Heart left ventricle (tissue), 13 donors: ENCODE measurements around the gene NFKB2.

ENCODE experiments used
- POLR2A ChIP-seq, 2 donors: fragments of 450-650 bp; IDR thresholded peaks; one replicate each; pipeline ENCODE4 v1.6.1; 2017; ENCODE audit warnings: antibody characterized with exemption in 2 of 2, mild to moderate bottlenecking in 2 of 2, moderate library complexity in 2 of 2
- TF ChIP-seq, protein P1 (sequence below), 12 donors: fragments of 200-600 bp; sonication (generic) in 4 of 12; IDR thresholded peaks; one replicate each; pipeline versions ENCODE4 v1.5.0 to v1.8.0; 2018 to 2022; ENCODE audit warnings: antibody characterized with exemption in 12 of 12, mild to moderate bottlenecking in 5 of 12
- donor health status: ischemic (EF 13 %, LVEDD 7.1; RV severe dilation, severe dysfunction).
- donor health status: DM: no; HTN: yes; CAD: no.
- donor health status: DM: no; HTN: no; CAD: no.
- donor health status: ischemic (EF 25% LVEDD 6.9; RV normal size, moderate dysfunction).
- donor health status: ischemic (EF 25% LVEDD 5.7; RV mildly dilated, moderate dysfunction).
- donor health status: ischemic (EF 35%, LVEDD 5.7; RV mildly dilated, moderate dysfunction).
- donor health status: nonischemic (EF 11% LVEDD 7.7; RV severe dilation, severe dysfunction).
- donor health status: DM: yes; HTN: yes; CAD: no.
- donor health status: PGD.
- donor health status: ischemic (EF 29% LVEDD 5.4; RV normal size, mild dysfunction).
- donor health status: nonischemic (EF 23%, LVEDD 6.1; RV moderate dilation, normal function).

DNA sequence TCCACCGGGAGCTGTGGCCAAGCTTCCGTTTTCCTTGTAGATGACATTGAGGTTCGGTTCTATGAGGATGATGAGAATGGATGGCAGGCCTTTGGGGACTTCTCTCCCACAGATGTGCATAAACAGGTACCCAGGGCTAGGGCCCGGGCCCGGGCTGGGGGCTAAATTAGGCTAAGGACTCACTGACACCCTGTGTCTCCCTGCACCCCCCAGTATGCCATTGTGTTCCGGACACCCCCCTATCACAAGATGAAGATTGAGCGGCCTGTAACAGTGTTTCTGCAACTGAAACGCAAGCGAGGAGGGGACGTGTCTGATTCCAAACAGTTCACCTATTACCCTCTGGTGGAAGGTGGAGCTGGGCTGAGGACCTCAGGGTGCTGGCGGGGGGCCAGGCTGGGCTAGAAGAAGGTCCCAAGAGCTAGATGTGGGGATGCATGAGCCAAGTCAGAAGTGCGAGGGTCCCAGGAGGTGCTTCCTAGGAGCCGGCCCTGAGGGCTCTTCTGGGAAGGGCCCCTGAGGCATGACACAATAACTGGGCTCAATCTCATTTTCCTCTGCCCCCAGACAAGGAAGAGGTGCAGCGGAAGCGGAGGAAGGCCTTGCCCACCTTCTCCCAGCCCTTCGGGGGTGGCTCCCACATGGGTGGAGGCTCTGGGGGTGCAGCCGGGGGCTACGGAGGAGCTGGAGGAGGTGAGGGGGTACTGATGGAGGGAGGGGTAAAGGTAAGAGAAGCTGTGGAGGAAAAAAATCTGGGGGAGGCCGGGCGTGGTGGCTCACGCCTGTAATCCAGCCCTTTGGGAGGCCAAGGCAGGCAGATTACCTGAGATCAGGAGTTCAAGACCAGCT, 2.9 kb downstream of the NFKB2 start:
- TF ChIP-seq, protein P1, sequence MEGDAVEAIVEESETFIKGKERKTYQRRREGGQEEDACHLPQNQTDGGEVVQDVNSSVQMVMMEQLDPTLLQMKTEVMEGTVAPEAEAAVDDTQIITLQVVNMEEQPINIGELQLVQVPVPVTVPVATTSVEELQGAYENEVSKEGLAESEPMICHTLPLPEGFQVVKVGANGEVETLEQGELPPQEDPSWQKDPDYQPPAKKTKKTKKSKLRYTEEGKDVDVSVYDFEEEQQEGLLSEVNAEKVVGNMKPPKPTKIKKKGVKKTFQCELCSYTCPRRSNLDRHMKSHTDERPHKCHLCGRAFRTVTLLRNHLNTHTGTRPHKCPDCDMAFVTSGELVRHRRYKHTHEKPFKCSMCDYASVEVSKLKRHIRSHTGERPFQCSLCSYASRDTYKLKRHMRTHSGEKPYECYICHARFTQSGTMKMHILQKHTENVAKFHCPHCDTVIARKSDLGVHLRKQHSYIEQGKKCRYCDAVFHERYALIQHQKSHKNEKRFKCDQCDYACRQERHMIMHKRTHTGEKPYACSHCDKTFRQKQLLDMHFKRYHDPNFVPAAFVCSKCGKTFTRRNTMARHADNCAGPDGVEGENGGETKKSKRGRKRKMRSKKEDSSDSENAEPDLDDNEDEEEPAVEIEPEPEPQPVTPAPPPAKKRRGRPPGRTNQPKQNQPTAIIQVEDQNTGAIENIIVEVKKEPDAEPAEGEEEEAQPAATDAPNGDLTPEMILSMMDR (IDR thresholded peaks at IDR 0.05) = no peak
- no peak for TF ChIP-seq POLR2A (IDR thresholded peaks at IDR 0.05)
